HG02642 (cell line): ENCODE results near the gene MYBPC1.
"Not testable (repeated sequence)": the region's sequence is repeated elsewhere in the genome, so short reads cannot be mapped to it uniquely, and the experiment has no call there.

Source experiments
- ATAC-seq: cut with Tn5 transposase; IDR thresholded peaks from one replicate; pipeline ENCODE4 v1.9.1; 2021; ENCODE audit warnings: mild to moderate bottlenecking; ENCODE audit not compliant: unreplicated experiment, poor library complexity

The MYBPC1 gene

GRCh38 chr12:101719566-101719965 lies 124.8 kb downstream of the MYBPC1 start:
- ATAC-seq: no peak

GRCh38 chr12:101720118-101720517 lies 125.3 kb downstream of the MYBPC1 start:
- ATAC-seq: no peak

DNA sequence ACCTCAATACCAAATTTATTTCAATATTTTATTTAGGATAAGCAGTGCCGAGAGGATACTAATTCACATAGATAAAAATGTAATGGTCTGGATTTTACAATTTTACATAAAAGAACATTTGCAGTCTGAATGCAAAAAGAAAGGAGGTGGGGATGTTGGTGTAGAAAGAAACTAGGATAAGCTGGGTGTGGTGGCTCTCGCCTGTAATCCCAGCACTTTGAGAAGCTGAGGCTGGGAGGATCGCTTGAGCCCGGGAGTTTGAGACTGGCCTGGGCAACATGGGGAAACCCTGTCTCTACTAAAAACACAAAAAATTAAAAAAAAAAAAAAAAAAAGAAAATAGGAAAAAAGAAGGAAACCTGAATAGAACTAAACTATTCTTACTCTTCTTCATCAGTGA lies 127.6 kb downstream of the MYBPC1 start:
- ATAC-seq: no peak

- no peak for ATAC-seq
Measured at GRCh38 chr12:101727098-101727497, 132.3 kb downstream of the MYBPC1 start.

DNA sequence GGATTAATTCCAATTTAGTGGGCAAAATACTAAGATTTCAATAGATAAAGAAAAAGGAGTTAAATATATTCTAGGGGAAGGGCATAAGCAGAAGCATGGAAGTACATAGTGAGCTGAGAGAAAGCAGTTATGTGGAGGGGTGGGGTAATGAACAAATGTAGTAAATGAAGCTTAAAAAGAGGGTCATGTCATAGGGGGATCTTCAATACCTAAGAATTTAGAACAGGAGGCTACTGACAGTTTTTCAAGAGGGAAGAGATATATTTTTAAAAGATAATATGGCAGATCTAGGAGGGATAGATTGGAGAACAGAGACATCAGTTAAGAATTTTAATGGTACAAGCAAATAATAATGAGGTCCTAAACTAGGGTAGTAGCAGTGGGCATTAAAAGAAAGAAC lies 135.1 kb downstream of the MYBPC1 start:
- ATAC-seq: no peak

DNA sequence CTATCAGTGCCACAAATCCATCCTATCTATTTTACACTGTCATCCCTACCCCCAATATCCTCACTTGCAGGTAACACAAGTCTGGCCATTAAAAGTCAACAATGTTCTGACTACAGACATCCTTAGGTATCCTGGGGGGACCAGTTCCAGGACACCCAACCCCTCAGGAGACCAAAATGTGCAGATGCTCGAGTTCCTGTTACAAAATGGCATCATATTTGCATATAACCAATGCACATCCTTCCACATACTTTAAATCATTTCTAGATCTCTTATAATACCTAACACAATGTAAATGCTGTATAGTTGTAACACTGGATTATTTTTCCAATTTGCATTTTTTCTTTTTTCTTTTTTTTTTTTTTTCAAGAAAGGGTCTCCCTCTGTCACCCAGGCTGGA lies 137.5 kb downstream of the MYBPC1 start:
- no peak for ATAC-seq

- no peak for ATAC-seq
Measured at GRCh38 chr12:101733166-101733565, 138.4 kb downstream of the MYBPC1 start.

DNA sequence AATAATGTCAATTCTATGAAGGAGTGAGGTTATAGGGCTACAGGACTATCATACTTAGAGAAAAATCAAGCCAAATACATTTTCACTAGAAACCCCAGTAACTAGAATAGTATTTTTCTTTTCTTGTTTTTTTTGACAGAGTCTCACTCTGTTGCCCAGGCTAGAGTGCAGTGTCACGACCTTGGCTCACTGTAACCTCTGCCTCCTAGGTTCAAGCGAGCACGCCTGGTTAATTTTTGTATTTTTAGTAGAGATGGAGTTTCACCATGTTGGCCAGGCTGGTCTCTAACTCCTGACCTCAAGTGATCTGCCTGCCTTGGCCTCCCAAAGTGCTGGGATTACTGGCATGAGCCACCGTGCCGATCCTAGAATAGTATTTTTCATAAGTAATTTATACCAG lies 139.7 kb downstream of the MYBPC1 start:
- not testable (repeated sequence) for ATAC-seq
